Measurements from ENCODE around the gene MAP3K13.

DNA sequence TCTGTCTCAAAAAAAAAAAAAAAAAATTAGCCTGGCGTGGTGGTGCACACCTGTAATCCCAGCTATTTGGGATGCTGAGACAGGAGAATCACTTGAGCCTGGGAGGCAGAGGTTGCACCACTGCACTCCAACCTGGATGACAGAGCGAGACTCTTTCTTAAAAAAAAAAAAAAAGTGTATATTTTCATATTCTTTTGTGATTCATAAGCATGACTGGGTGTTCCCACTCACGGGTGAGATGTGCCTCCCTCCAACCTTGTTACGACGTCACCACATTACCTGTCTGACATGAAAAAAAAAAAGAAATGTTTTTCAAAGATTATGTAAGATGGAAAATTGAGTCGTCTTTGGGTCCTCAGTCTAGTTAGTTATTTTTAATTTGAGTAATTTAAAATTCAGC is 79.1 kb downstream of the MAP3K13 start:
- TF ChIP-seq, protein P1, sequence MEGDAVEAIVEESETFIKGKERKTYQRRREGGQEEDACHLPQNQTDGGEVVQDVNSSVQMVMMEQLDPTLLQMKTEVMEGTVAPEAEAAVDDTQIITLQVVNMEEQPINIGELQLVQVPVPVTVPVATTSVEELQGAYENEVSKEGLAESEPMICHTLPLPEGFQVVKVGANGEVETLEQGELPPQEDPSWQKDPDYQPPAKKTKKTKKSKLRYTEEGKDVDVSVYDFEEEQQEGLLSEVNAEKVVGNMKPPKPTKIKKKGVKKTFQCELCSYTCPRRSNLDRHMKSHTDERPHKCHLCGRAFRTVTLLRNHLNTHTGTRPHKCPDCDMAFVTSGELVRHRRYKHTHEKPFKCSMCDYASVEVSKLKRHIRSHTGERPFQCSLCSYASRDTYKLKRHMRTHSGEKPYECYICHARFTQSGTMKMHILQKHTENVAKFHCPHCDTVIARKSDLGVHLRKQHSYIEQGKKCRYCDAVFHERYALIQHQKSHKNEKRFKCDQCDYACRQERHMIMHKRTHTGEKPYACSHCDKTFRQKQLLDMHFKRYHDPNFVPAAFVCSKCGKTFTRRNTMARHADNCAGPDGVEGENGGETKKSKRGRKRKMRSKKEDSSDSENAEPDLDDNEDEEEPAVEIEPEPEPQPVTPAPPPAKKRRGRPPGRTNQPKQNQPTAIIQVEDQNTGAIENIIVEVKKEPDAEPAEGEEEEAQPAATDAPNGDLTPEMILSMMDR (IDR thresholded peaks at IDR 0.05): no peak
- no peak for TF ChIP-seq ZFX (IDR thresholded peaks at IDR 0.05; ENCODE audit: borderline replicate concordance)

Measured in 22Rv1 (cell line).